ENCODE results near the gene GOLM1. TPM values are rescaled to one million over a fixed set of nuclear protein-coding genes. Genes with fewer than 3 reads are reported as not detected.
A peak's percentile ranks its signal among the peaks of the same experiment; 100 is the strongest.

Gene GOLM1
- total RNA-seq, 1 experiment from 2014 or later, result 71.6 TPM

- H3K27ac ChIP-seq (ENCODE audit: insufficient read length, low read depth, low read length), result no peak overlapping the region
- no peaks in the 10 kb centered on the region for H3K9me3 ChIP-seq (ENCODE audit: control insufficient read depth, low read depth, low read length)
- Mint-ChIP-seq H3K36me3 (ENCODE audit: insufficient read depth in 1 of 3, low read depth in 3 of 3) (peaks cover 2 to 8% (median 4%) of the 10 kb centered on the region in 3 experiments; a peak in 5 of 7 replicates), H3K27me3 (ENCODE audit: low read depth) (no peaks in the 10 kb centered on the region), H3K27ac (peak overlapping the region; percentile 12 to 77 (median 43); a peak in 5 of 7 replicates), H3K4me1 (peaks cover 24 to 32% of the 10 kb centered on the region in 2 experiments), H3K4me3 (no peak overlapping the region), H3K9me3 (no peaks in the 10 kb centered on the region)
- no peak overlapping the region for H3K9ac ChIP-seq (ENCODE audit: extremely low read depth, insufficient read length, low read length)
- no peaks in the 10 kb centered on the region for H4K20me1 ChIP-seq (ENCODE audit: control insufficient read depth, insufficient read depth, insufficient read length)
- no peak overlapping the region for H2BK20ac ChIP-seq (ENCODE audit: low read depth, low read length, poor library complexity, severe bottlenecking)
- H3K4me2 ChIP-seq (ENCODE audit: insufficient read depth, insufficient read length, low read length), result no peak overlapping the region
- H3K4me1 ChIP-seq (ENCODE audit: insufficient read depth, low read length), result peaks cover 3% of the 10 kb centered on the region
- no peak overlapping the region for H2BK15ac ChIP-seq (ENCODE audit: low read depth, low read length)
- H3K18ac ChIP-seq (ENCODE audit: insufficient read length, low read depth, low read length), result no peak overlapping the region
- H3K79me2 ChIP-seq (ENCODE audit: insufficient read depth, low read length), result no peaks in the 10 kb centered on the region
- H2AK5ac ChIP-seq (ENCODE audit: insufficient read length, low read length), result no peak overlapping the region
- no peak overlapping the region for H2AFZ ChIP-seq (ENCODE audit: low read length)
- no peak overlapping the region for H3K56ac ChIP-seq (ENCODE audit: insufficient read length, low read depth, low read length)
- no peak overlapping the region for H4K8ac ChIP-seq (replicated peaks; ENCODE audit: insufficient read length, low read depth, low read length)
- H3K79me1 ChIP-seq (ENCODE audit: insufficient read depth, low read depth, low read length, poor library complexity, severe bottlenecking), result no peaks in the 10 kb centered on the region
- no peak overlapping the region for H2BK12ac ChIP-seq (ENCODE audit: insufficient read length, low read depth, low read length)
- H3K23ac ChIP-seq (ENCODE audit: insufficient read length, low read depth, low read length), result no peak overlapping the region
- no peak overlapping the region for H4K5ac ChIP-seq (ENCODE audit: insufficient read length, low read depth, low read length)
- WGBS (ENCODE audit: extremely low coverage, insufficient read length, low lambda C conversion rate), result no CpG with 5 or more reads among the region's 2 CpGs
- H3K23me2 ChIP-seq (ENCODE audit: insufficient read length, low read depth, low read length, poor library complexity, severe bottlenecking), result no peaks in the 10 kb centered on the region
- no peaks in the 10 kb centered on the region for H3K27me3 ChIP-seq (ENCODE audit: insufficient read depth, low read length)
- H3T11ph ChIP-seq (ENCODE audit: low read length), result no peak overlapping the region
- H3K4ac ChIP-seq (ENCODE audit: low read depth, low read length), result no peak overlapping the region
- no peak overlapping the region for H2BK5ac ChIP-seq (ENCODE audit: insufficient read length, low read length)
- TF ChIP-seq CTCF (conservative IDR thresholded peaks at IDR 0.05), result no peak
- no peak overlapping the region for H4K91ac ChIP-seq (ENCODE audit: insufficient read length, low read depth, low read length)
- H2BK120ac ChIP-seq (ENCODE audit: low read depth, low read length, poor library complexity, severe bottlenecking), result no peak overlapping the region
- H3K14ac ChIP-seq (ENCODE audit: insufficient read depth, low read length), result no peak overlapping the region
- no peak for DNase-seq
These were observed 35.1 kb downstream of the GOLM1 start for GRCh38 chr9:86064220-86064619.

Data from H9 (cell line).